MM.1S (cell line): ENCODE measurements around the gene TMEM9.

ENCODE experiments used
- DNase-seq: peaks from one replicate; pipeline ENCODE4 v3.0.0-alpha.2; 2015
- H2AFZ ChIP-seq: fragments of 300-600 bp; sonication (generic); 2 replicates; pipeline ENCODE4 v1.6.0; 2016; ENCODE audit warnings: antibody characterized with exemption, low read length
- H3F3A ChIP-seq: fragments of 300-600 bp; sonication (generic); 2 replicates; pipeline ENCODE4 v1.6.1; 2016; ENCODE audit warnings: mild to moderate bottlenecking, antibody characterized with exemption, low read length, moderate library complexity, mixed read lengths; ENCODE audit not compliant: insufficient read depth
- H3K27ac ChIP-seq: fragments of 300-600 bp; sonication (generic); 2 replicates; pipeline ENCODE4 v1.5.1; 2016; ENCODE audit warnings: mild to moderate bottlenecking, low read length
- H3K27me3 ChIP-seq: fragments of 300-600 bp; sonication (generic); replicated peaks from 2 replicates; pipeline ENCODE4 v1.6.0; 2016; ENCODE audit warnings: low read length; ENCODE audit not compliant: insufficient read depth
- H3K36me3 ChIP-seq: fragments of 300-600 bp; sonication (generic); replicated peaks from 2 replicates; pipeline ENCODE4 v1.6.1; 2016; ENCODE audit warnings: mild to moderate bottlenecking, low read length, mixed read lengths; ENCODE audit not compliant: insufficient read depth
- H3K4me1 ChIP-seq: fragments of 300-600 bp; sonication (generic); 2 replicates; pipeline ENCODE4 v1.6.1; 2016; ENCODE audit warnings: low read length, mixed read lengths
- H3K4me2 ChIP-seq: fragments of 300-600 bp; sonication (generic); 2 replicates; pipeline ENCODE4 v1.6.0; 2016; ENCODE audit warnings: low read depth, low read length
- H3K4me3 ChIP-seq: fragments of 300-600 bp; sonication (generic); 2 replicates; pipeline ENCODE4 v1.5.1; 2016; ENCODE audit warnings: low read length, mixed read lengths
- H3K79me2 ChIP-seq: fragments of 300-600 bp; sonication (generic); 2 replicates; pipeline ENCODE4 v1.6.1; 2016; ENCODE audit warnings: mixed run types, low read length, mixed read lengths
- H3K9ac ChIP-seq: fragments of 300-600 bp; sonication (generic); 2 replicates; pipeline ENCODE4 v1.6.1; 2016; ENCODE audit warnings: low read length, mixed read lengths
- H3K9me2 ChIP-seq: fragments of 300-600 bp; sonication (generic); replicated peaks from 2 replicates; pipeline ENCODE4 v1.6.1; 2016; ENCODE audit warnings: mild to moderate bottlenecking, low read length, mixed read lengths; ENCODE audit not compliant: insufficient read depth
- H3K9me3 ChIP-seq: fragments of 300-600 bp; sonication (generic); replicated peaks from 2 replicates; pipeline ENCODE4 v1.6.1; 2016; ENCODE audit warnings: mild to moderate bottlenecking, low read length, mixed read lengths; ENCODE audit not compliant: insufficient read depth
- H4K20me1 ChIP-seq: fragments of 300-600 bp; sonication (generic); 2 replicates; pipeline ENCODE4 v1.6.1; 2016; ENCODE audit warnings: mild to moderate bottlenecking, low read length, moderate library complexity, mixed read lengths; ENCODE audit not compliant: insufficient read depth
- EZH2 ChIP-seq: fragments of 300-600 bp; sonication (generic); optimal IDR thresholded peaks from 2 replicates; pipeline ENCODE3; 2017; ENCODE audit warnings: low read depth, mild to moderate bottlenecking, antibody characterized with exemption, low read length, mixed read lengths
- EZH2phosphoT487 ChIP-seq: fragments of 300-600 bp; sonication (generic); IDR thresholded peaks from 2 replicates; pipeline ENCODE4 v1.6.1; 2018; ENCODE audit warnings: antibody characterized with exemption, low read length
- TF ChIP-seq, protein P1 (sequence below): fragments of 300-600 bp; sonication (generic); IDR thresholded peaks from 2 replicates; pipeline ENCODE4 v1.5.1; 2016; ENCODE audit warnings: antibody characterized with exemption, low read length, mixed read lengths

The TMEM9 gene

DNA sequence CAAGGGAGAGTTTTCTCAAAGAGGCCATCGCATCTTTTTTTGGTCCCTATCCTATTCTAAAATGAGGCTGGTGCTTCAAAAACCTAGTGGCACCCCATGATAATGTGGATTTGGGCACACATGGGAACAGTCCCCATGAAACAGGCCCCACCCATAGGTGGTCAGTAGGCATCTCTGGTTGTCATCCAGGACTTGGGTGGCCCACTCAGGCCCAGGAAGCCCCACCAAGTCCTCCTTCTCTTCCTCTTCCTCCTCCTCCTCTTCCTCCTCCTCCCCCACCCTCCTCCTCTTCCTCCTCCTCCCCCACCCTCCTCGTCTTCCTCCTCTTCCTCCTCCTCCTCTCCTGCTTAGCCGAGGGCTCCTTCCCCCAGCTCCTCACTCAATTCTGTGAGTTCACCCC is 42.6 kb downstream of the TMEM9 start:
- DNase-seq, result no peak
- no peaks in the 10 kb centered on the region for H4K20me1 ChIP-seq
- no peaks in the 10 kb centered on the region for H3K9me2 ChIP-seq
- no peaks in the 10 kb centered on the region for H3K4me1 ChIP-seq
- TF ChIP-seq EZH2phosphoT487, result no peak
- TF ChIP-seq EZH2, result no peak
- TF ChIP-seq, protein P1, sequence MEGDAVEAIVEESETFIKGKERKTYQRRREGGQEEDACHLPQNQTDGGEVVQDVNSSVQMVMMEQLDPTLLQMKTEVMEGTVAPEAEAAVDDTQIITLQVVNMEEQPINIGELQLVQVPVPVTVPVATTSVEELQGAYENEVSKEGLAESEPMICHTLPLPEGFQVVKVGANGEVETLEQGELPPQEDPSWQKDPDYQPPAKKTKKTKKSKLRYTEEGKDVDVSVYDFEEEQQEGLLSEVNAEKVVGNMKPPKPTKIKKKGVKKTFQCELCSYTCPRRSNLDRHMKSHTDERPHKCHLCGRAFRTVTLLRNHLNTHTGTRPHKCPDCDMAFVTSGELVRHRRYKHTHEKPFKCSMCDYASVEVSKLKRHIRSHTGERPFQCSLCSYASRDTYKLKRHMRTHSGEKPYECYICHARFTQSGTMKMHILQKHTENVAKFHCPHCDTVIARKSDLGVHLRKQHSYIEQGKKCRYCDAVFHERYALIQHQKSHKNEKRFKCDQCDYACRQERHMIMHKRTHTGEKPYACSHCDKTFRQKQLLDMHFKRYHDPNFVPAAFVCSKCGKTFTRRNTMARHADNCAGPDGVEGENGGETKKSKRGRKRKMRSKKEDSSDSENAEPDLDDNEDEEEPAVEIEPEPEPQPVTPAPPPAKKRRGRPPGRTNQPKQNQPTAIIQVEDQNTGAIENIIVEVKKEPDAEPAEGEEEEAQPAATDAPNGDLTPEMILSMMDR, result no peak
- H2AFZ ChIP-seq, result no peak overlapping the region
- no peaks in the 10 kb centered on the region for H3K9me3 ChIP-seq
- no peak overlapping the region for H3K4me2 ChIP-seq
- no peak overlapping the region for H3K4me3 ChIP-seq
- no peaks in the 10 kb centered on the region for H3K27me3 ChIP-seq
- H3K36me3 ChIP-seq, result no peaks in the 10 kb centered on the region
- no peak overlapping the region for H3K27ac ChIP-seq
- H3F3A ChIP-seq, result no peaks in the 10 kb centered on the region
- H3K79me2 ChIP-seq, result no peaks in the 10 kb centered on the region
- H3K9ac ChIP-seq, result no peak overlapping the region

DNA sequence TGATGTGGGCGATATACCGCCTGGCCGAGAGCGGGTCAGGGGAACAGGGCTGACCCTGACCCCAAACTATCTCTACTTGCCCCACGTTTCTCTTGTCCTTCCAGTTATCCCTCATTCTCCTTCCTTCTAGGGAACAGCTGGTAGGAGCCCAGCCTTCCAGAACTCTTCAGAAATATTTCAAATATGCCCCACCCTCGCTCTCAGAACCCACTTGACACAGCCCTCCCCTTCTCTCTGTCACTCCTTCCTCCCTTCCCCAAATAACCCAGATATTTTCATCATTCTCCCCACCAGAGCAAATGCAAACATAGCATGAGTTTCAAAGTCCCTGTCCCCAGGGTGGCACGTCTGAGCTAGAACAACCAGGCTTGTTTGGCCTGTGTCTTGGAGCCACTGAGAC is 43.1 kb downstream of the TMEM9 start:
- no peaks in the 10 kb centered on the region for H3K27me3 ChIP-seq
- no peak overlapping the region for H3K4me2 ChIP-seq
- no peak overlapping the region for H3K4me3 ChIP-seq
- DNase-seq, result no peak
- no peaks in the 10 kb centered on the region for H3K36me3 ChIP-seq
- no peaks in the 10 kb centered on the region for H3K9me2 ChIP-seq
- no peak overlapping the region for H3K27ac ChIP-seq
- H3K79me2 ChIP-seq, result no peaks in the 10 kb centered on the region
- no peaks in the 10 kb centered on the region for H3K9me3 ChIP-seq
- H3F3A ChIP-seq, result no peaks in the 10 kb centered on the region
- H3K4me1 ChIP-seq, result no peaks in the 10 kb centered on the region
- H2AFZ ChIP-seq, result no peak overlapping the region
- no peak overlapping the region for H3K9ac ChIP-seq
- H4K20me1 ChIP-seq, result no peaks in the 10 kb centered on the region
- TF ChIP-seq EZH2phosphoT487, result no peak
- TF ChIP-seq, protein P1, result no peak
- TF ChIP-seq EZH2, result no peak

DNA sequence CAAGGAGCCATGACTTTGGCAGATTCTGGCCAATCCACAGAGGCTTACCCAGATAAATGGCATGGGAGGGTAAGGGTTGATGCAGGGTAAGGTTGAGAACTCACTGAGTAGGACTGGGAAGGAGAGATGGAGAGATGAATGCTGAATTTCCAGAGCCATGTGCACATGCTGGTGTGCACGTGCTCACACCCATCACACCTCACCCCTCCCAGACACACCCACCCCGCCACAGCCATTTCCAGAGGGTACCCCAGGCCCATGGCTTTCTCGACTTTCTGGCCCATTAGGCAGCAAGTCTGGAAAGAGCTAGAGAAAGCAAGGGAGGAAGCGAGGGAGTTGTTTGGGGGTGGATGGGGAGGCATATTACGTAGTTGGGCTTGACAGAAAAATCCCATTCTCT is 43.7 kb downstream of the TMEM9 start:
- H3K27me3 ChIP-seq, result no peaks in the 10 kb centered on the region
- H3K9ac ChIP-seq, result no peak overlapping the region
- H4K20me1 ChIP-seq, result no peaks in the 10 kb centered on the region
- no peaks in the 10 kb centered on the region for H3K4me1 ChIP-seq
- H3K9me3 ChIP-seq, result no peaks in the 10 kb centered on the region
- H3K9me2 ChIP-seq, result no peaks in the 10 kb centered on the region
- H3K36me3 ChIP-seq, result no peaks in the 10 kb centered on the region
- H3K27ac ChIP-seq, result no peak overlapping the region
- no peaks in the 10 kb centered on the region for H3F3A ChIP-seq
- H2AFZ ChIP-seq, result no peak overlapping the region
- DNase-seq, result no peak
- H3K79me2 ChIP-seq, result no peaks in the 10 kb centered on the region
- no peak overlapping the region for H3K4me2 ChIP-seq
- H3K4me3 ChIP-seq, result no peak overlapping the region
- TF ChIP-seq, protein P1, result no peak
- no peak for TF ChIP-seq EZH2phosphoT487
- TF ChIP-seq EZH2, result no peak
